HepG2 (cell line): ENCODE data around the gene FBXW2. TPM values are rescaled to one million over a fixed set of nuclear protein-coding genes. Genes with fewer than 3 reads are reported as not detected.
A peak's percentile ranks its signal among the peaks of the same experiment; 100 is the strongest.

Experiments used
- HOXA9 ChIP-seq: sonication (generic); formaldehyde crosslinking; IDR thresholded peaks from 2 replicates; pipeline ENCODE4 v1.8.1; 2022; ENCODE audit warnings: missing genetic modification reagents, mild to moderate bottlenecking, moderate library complexity, borderline replicate concordance
- IKZF4 ChIP-seq: sonication (generic); formaldehyde crosslinking; IDR thresholded peaks from 2 replicates; pipeline ENCODE4 v1.5.1; 2020; ENCODE audit warnings: borderline replicate concordance, mild to moderate bottlenecking, low read depth, missing genetic modification reagents; ENCODE audit errors: not compliant biosample characterization
- IRF2 ChIP-seq: IDR thresholded peaks from 2 replicates; pipeline ENCODE4 v1.6.1; 2018; ENCODE audit warnings: missing genetic modification reagents, missing compliant biosample characterization
- JUNB ChIP-seq: sonication (generic); formaldehyde crosslinking; IDR thresholded peaks from 2 replicates; pipeline ENCODE4 v1.8.0; 2022; ENCODE audit warnings: missing genetic modification reagents, mild to moderate bottlenecking, borderline replicate concordance
- KDM1A ChIP-seq: IDR thresholded peaks from 2 replicates; pipeline ENCODE4 v1.6.1; 2016; ENCODE audit warnings: missing compliant biosample characterization
- NFE2L1 ChIP-seq: sonication (generic); formaldehyde crosslinking; IDR thresholded peaks from 2 replicates; pipeline ENCODE4 v1.4.0; 2020; ENCODE audit warnings: missing genetic modification reagents, mild to moderate bottlenecking, borderline replicate concordance
- SNAPC2 ChIP-seq: sonication (generic); formaldehyde crosslinking; IDR thresholded peaks from 2 replicates; pipeline ENCODE4 v1.8.1; 2022; ENCODE audit warnings: mild to moderate bottlenecking, missing genetic modification reagents
- TBL1XR1 ChIP-seq: fragments of 150-350 bp; IDR thresholded peaks from 2 replicates; pipeline ENCODE4 v1.6.1; 2014; ENCODE audit warnings: borderline replicate concordance, low read length; ENCODE audit not compliant: partially characterized antibody
- YEATS4 ChIP-seq: sonication (generic); formaldehyde crosslinking; IDR thresholded peaks from 2 replicates; pipeline ENCODE4 v1.4.0; 2020; ENCODE audit warnings: missing genetic modification reagents, borderline replicate concordance
- ZFAT ChIP-seq: sonication (generic); formaldehyde crosslinking; conservative IDR thresholded peaks from 2 replicates; pipeline ENCODE4 v1.8.1; 2023; ENCODE audit warnings: missing genetic modification reagents, inconsistent platforms
- ZNF10 ChIP-seq: sonication (generic); formaldehyde crosslinking; IDR thresholded peaks from 2 replicates; pipeline ENCODE4 v1.4.0; 2020; ENCODE audit warnings: mild to moderate bottlenecking, low read depth, missing genetic modification reagents, borderline replicate concordance
- ZNF263 ChIP-seq: sonication (generic); formaldehyde crosslinking; IDR thresholded peaks from 2 replicates; pipeline ENCODE4 v1.4.0; 2020; ENCODE audit warnings: missing genetic modification reagents
- ZNF549 ChIP-seq: sonication (generic); formaldehyde crosslinking; IDR thresholded peaks from 2 replicates; pipeline ENCODE4 v1.5.0; 2020; ENCODE audit warnings: missing genetic modification reagents
- ZNF550 ChIP-seq: sonication (generic); formaldehyde crosslinking; IDR thresholded peaks from 2 replicates; pipeline ENCODE4 v1.4.0; 2020; ENCODE audit warnings: mild to moderate bottlenecking, missing genetic modification reagents, borderline replicate concordance
- ZNF891 ChIP-seq: sonication (generic); formaldehyde crosslinking; IDR thresholded peaks from 2 replicates; pipeline ENCODE4 v1.5.0; 2020; ENCODE audit warnings: mild to moderate bottlenecking, missing genetic modification reagents
- polyA plus RNA-seq, 8 experiments: library from polyadenylated mRNA; depleted of rRNA in 3 of 8; stranded (reverse) in 7 of 8; unstranded in 1 of 8; fragments of >200 nt; fragmentation: Illumina TruSeq in 4 of 8; extraction: Trizol in 4 of 8; gene quantifications; 2 replicates each; pipeline versions ENCODE4 v1.2.1 to v1.2.3, GENCODE V29; 2011 to 2016; ENCODE audit warnings: low read depth in 4 of 8, missing spikeins in 1 of 8, mixed read lengths in 1 of 8; ENCODE audit not compliant: insufficient read depth in 1 of 8
- total RNA-seq, 5 experiments: library from RNA; depleted of rRNA; stranded (reverse); fragments of >200 nt; fragmentation: Illumina TruSeq; extraction: Trizol; gene quantifications; 2 replicates each; pipeline ENCODE4 v1.2.3, GENCODE V29; 2016; ENCODE audit warnings: low read depth in 1 of 5
- TF ChIP-seq, protein P1 (sequence below): sonication (generic); formaldehyde crosslinking; IDR thresholded peaks from 2 replicates; pipeline ENCODE4 v1.4.0; 2020; ENCODE audit warnings: missing genetic modification reagents
- TF ChIP-seq, protein P2 (sequence below): sonication (generic); formaldehyde crosslinking; IDR thresholded peaks from 2 replicates; pipeline ENCODE4 v1.5.0; 2020; ENCODE audit warnings: missing genetic modification reagents
- TF ChIP-seq, protein P3 (sequence below): sonication (generic); formaldehyde crosslinking; IDR thresholded peaks from 2 replicates; pipeline ENCODE4 v1.5.0; 2020; ENCODE audit warnings: missing genetic modification reagents
- TF ChIP-seq, protein P4 (sequence below): sonication (generic); formaldehyde crosslinking; conservative IDR thresholded peaks from 2 replicates; pipeline ENCODE4 v1.4.0; 2020; ENCODE audit warnings: missing genetic modification reagents

The FBXW2 gene
- total and polyA plus RNA-seq, 2 of the 13 experiments (the other 11 are each of a cell fraction or from before 2014, with no cell fraction given) = 35.4 to 43.1 TPM

DNA sequence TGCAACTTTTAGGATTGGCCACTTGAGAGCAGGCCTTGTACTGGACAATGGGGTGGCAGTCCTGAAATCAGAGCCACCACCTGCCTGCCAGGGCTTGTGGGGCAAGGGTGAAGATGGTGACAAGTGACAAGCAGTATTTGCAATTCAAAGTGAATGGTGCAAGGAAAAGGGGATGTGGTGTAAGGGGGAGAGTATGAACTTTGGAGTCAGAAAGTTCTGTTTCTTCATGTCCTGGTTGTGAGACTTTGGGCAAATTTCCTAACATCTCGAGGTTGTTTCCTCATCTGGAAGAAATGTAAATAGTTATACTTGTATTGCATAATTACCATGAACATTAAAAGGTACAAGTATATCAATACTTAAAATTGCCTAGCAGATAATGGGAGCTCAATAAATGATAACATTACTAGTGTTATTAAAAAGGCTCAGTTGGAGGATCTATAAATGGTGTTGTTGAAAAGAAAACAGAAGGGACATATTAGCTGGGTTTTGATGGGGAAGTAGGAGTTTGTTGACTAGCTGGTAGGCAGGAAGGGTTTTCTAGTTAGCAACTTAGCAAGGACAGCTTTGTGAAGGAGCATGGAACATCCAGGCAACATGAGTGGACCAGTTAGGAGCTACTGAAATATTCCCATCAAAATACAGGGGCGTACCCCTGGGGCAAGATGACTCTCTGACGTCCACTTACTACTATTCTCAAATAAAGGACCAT, 57.6 kb downstream of the FBXW2 start (continued):
- TF ChIP-seq, protein P1, sequence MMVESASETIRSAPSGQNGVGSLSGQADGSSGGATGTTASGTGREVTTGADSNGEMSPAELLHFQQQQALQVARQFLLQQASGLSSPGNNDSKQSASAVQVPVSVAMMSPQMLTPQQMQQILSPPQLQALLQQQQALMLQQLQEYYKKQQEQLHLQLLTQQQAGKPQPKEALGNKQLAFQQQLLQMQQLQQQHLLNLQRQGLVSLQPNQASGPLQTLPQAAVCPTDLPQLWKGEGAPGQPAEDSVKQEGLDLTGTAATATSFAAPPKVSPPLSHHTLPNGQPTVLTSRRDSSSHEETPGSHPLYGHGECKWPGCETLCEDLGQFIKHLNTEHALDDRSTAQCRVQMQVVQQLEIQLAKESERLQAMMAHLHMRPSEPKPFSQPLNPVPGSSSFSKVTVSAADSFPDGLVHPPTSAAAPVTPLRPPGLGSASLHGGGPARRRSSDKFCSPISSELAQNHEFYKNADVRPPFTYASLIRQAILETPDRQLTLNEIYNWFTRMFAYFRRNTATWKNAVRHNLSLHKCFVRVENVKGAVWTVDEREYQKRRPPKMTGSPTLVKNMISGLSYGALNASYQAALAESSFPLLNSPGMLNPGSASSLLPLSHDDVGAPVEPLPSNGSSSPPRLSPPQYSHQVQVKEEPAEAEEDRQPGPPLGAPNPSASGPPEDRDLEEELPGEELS (CRISPR knock-in tag) = peak; percentile 70
- TF ChIP-seq ZNF263 (CRISPR knock-in tag) (no peak), ZNF549 (CRISPR knock-in tag) (no peak), ZNF891 (CRISPR knock-in tag) (no peak), HOXA9 (CRISPR knock-in tag) (no peak), SNAPC2 (CRISPR knock-in tag) (no peak), YEATS4 (CRISPR knock-in tag) (no peak), ZNF10 (CRISPR knock-in tag) (no peak), TBL1XR1 (peak; percentile 72), JUNB (CRISPR knock-in tag) (no peak), IKZF4 (CRISPR knock-in tag) (no peak), NFE2L1 (no peak), ZFAT (CRISPR knock-in tag) (no peak), KDM1A (CRISPR knock-in tag) (peak; percentile 81; the same call in 1 of the 2 replicates), ZNF550 (CRISPR knock-in tag) (no peak), IRF2 (CRISPR knock-in tag) (no peak)
- TF ChIP-seq, protein P2, sequence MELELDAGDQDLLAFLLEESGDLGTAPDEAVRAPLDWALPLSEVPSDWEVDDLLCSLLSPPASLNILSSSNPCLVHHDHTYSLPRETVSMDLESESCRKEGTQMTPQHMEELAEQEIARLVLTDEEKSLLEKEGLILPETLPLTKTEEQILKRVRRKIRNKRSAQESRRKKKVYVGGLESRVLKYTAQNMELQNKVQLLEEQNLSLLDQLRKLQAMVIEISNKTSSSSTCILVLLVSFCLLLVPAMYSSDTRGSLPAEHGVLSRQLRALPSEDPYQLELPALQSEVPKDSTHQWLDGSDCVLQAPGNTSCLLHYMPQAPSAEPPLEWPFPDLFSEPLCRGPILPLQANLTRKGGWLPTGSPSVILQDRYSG (CRISPR knock-in tag) = no peak
- TF ChIP-seq, protein P3, sequence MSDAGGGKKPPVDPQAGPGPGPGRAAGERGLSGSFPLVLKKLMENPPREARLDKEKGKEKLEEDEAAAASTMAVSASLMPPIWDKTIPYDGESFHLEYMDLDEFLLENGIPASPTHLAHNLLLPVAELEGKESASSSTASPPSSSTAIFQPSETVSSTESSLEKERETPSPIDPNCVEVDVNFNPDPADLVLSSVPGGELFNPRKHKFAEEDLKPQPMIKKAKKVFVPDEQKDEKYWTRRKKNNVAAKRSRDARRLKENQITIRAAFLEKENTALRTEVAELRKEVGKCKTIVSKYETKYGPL (CRISPR knock-in tag) = no peak
- TF ChIP-seq, protein P4, sequence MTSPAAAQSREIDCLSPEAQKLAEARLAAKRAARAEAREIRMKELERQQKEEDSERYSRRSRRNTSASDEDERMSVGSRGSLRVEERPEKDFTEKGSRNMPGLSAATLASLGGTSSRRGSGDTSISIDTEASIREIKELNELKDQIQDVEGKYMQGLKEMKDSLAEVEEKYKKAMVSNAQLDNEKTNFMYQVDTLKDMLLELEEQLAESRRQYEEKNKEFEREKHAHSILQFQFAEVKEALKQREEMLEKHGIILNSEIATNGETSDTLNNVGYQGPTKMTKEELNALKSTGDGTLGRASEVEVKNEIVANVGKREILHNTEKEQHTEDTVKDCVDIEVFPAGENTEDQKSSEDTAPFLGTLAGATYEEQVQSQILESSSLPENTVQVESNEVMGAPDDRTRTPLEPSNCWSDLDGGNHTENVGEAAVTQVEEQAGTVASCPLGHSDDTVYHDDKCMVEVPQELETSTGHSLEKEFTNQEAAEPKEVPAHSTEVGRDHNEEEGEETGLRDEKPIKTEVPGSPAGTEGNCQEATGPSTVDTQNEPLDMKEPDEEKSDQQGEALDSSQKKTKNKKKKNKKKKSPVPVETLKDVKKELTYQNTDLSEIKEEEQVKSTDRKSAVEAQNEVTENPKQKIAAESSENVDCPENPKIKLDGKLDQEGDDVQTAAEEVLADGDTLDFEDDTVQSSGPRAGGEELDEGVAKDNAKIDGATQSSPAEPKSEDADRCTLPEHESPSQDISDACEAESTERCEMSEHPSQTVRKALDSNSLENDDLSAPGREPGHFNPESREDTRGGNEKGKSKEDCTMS (CRISPR knock-in tag) = no peak
